SK-N-SH (cell line): Measurements from ENCODE around the gene MAP7. TPM values are rescaled to one million over a fixed set of nuclear protein-coding genes. Genes with fewer than 3 reads are reported as not detected.

ENCODE experiments used
- CTCF ChIA-PET: fragments of 300-600, 350-600 bp; formaldehyde crosslinking; extraction: SDS; loops from one replicate; lab custom pipeline; 2021; lab: Yijun Ruan, JAX
- POLR2A ChIA-PET: fragments of 350-600 bp; sonication (Branson Sonifier 250); formaldehyde crosslinking; extraction: SDS; loops from one replicate; lab custom pipeline; 2020; ENCODE audit warnings: antibody characterized with exemption, inconsistent platforms; lab: Yijun Ruan, JAX
- DNase-seq: peaks from one replicate; pipeline ENCODE4 v3.0.0; 2012
- H2AFZ ChIP-seq: fragments of 200-600 bp; sonication (generic); 2 replicates; pipeline ENCODE4 v1.8.1; 2016; ENCODE audit warnings: antibody characterized with exemption, mild to moderate bottlenecking, low read depth
- H3F3A ChIP-seq: fragments of 200-600 bp; sonication (generic); replicated peaks from 2 replicates; pipeline ENCODE3; 2016; ENCODE audit warnings: antibody characterized with exemption, mild to moderate bottlenecking; ENCODE audit not compliant: insufficient read depth
- H3K27ac ChIP-seq, 2 experiments: fragments of 200-500 bp in 1 of 2; fragments of 200-600 bp in 1 of 2; sonication (Bioruptor generic) in 1 of 2; sonication (generic), shearing (Covaris generic) in 1 of 2; 2 replicates each; pipeline versions ENCODE4 v1.5.1 to v1.6.1; 2014 to 2016; ENCODE audit warnings: low read depth in 2 of 2, inconsistent platforms in 1 of 2, low read length in 1 of 2, mild to moderate bottlenecking in 1 of 2, mixed read lengths in 1 of 2
- H3K27me3 ChIP-seq: fragments of 200-600 bp; sonication (generic), shearing (Covaris generic); 2 replicates; pipeline ENCODE4 v1.6.1; 2016; ENCODE audit warnings: mixed run types; ENCODE audit not compliant: insufficient read depth
- H3K36me3 ChIP-seq, 2 experiments: fragments of 200-500 bp in 1 of 2; fragments of 200-600 bp in 1 of 2; sonication (Bioruptor generic) in 1 of 2; sonication (generic) in 1 of 2; replicated peaks in 1 of 2; 2 replicates each; pipeline versions ENCODE3 to v1.5.1; 2014 to 2016; ENCODE audit warnings: low read length in 1 of 2, mild to moderate bottlenecking in 1 of 2; ENCODE audit not compliant: insufficient read depth in 2 of 2, control insufficient read depth in 1 of 2
- H3K4me1 ChIP-seq, 2 experiments: fragments of 200-500 bp in 1 of 2; fragments of 200-600 bp in 1 of 2; sonication (Bioruptor generic) in 1 of 2; sonication (generic), shearing (Covaris generic) in 1 of 2; 2 replicates each; pipeline versions ENCODE4 v1.5.1 to v1.6.1; 2014 to 2016; ENCODE audit warnings: low read depth in 1 of 2, low read length in 1 of 2, mixed run types in 1 of 2; ENCODE audit not compliant: insufficient read depth in 2 of 2, control insufficient read depth in 1 of 2
- H3K4me2 ChIP-seq: fragments of 200-600 bp; sonication (generic), shearing (Covaris generic); 2 replicates; pipeline ENCODE4 v1.6.1; 2017; ENCODE audit warnings: mixed run types
- H3K4me3 ChIP-seq, 2 experiments: fragments of 200-500 bp in 1 of 2; fragments of 200-600 bp in 1 of 2; sonication (Bioruptor generic) in 1 of 2; sonication (generic), shearing (Covaris generic) in 1 of 2; 2 replicates each; pipeline versions ENCODE4 v1.5.1 to v1.8.1; 2014 to 2016; ENCODE audit warnings: low read depth in 2 of 2, inconsistent platforms in 1 of 2, low read length in 1 of 2, mild to moderate bottlenecking in 1 of 2, mixed read lengths in 1 of 2, moderate library complexity in 1 of 2
- H3K79me2 ChIP-seq: fragments of 200-600 bp; sonication (generic); 2 replicates; pipeline ENCODE4 v1.8.1; 2017; ENCODE audit warnings: mild to moderate bottlenecking; ENCODE audit not compliant: insufficient read depth
- H3K9ac ChIP-seq: fragments of 200-600 bp; sonication (generic); 2 replicates; pipeline ENCODE4 v1.6.1; 2017; ENCODE audit warnings: mixed run types
- H3K9me2 ChIP-seq: fragments of 200-600 bp; sonication (generic); 2 replicates; pipeline ENCODE4 v1.6.1; 2017; ENCODE audit warnings: mixed run types
- H3K9me3 ChIP-seq: fragments of 200-600 bp; sonication (generic); 2 replicates; pipeline ENCODE4 v1.6.1; 2017; ENCODE audit warnings: mixed run types, mild to moderate bottlenecking, moderate library complexity
- H4K20me1 ChIP-seq: fragments of 200-600 bp; sonication (generic); 2 replicates; pipeline ENCODE4 v1.6.1; 2017; ENCODE audit warnings: mild to moderate bottlenecking, mixed run types; ENCODE audit not compliant: insufficient read depth
- ELF1 ChIP-seq: IDR thresholded peaks from 2 replicates; pipeline ENCODE4 v1.4.0; 2012
- FOSL2 ChIP-seq: IDR thresholded peaks from 2 replicates; pipeline ENCODE4 v1.4.0; 2012; ENCODE audit warnings: low read depth, mild to moderate bottlenecking, moderate library complexity, borderline replicate concordance
- FOXM1 ChIP-seq: IDR thresholded peaks from 2 replicates; pipeline ENCODE4 v1.4.0; 2012; ENCODE audit warnings: low read depth, mild to moderate bottlenecking
- GATA2 ChIP-seq: sonication (generic); formaldehyde crosslinking; IDR thresholded peaks from 2 replicates; pipeline ENCODE4 v1.5.0; 2020; ENCODE audit warnings: mild to moderate bottlenecking, missing genetic modification reagents
- NFIC ChIP-seq: IDR thresholded peaks from 2 replicates; pipeline ENCODE4 v1.4.0; 2012; ENCODE audit warnings: borderline replicate concordance
- NRF1 ChIP-seq: IDR thresholded peaks from 2 replicates; pipeline ENCODE4 v1.6.1; 2012; ENCODE audit warnings: low read depth, mild to moderate bottlenecking, low read length
- RAD21 ChIP-seq: IDR thresholded peaks from 2 replicates; pipeline ENCODE4 v1.6.1; 2012; ENCODE audit warnings: mild to moderate bottlenecking, low read length
- RFX5 ChIP-seq: IDR thresholded peaks from 2 replicates; pipeline ENCODE4 v1.6.1; 2012; ENCODE audit warnings: mild to moderate bottlenecking, improper control_type of control experiment, low read length
- SIN3A ChIP-seq: IDR thresholded peaks from 2 replicates; pipeline ENCODE4 v1.6.1; 2012; ENCODE audit warnings: low read depth, mild to moderate bottlenecking, low read length, moderate library complexity, borderline replicate concordance
- SMC3 ChIP-seq: IDR thresholded peaks from 2 replicates; pipeline ENCODE4 v1.6.1; 2012; ENCODE audit warnings: low read depth, low read length, improper control_type of control experiment
- TAF1 ChIP-seq: IDR thresholded peaks from 2 replicates; pipeline ENCODE4 v1.6.1; 2012; ENCODE audit warnings: low read depth, mild to moderate bottlenecking, low read length, moderate library complexity, borderline replicate concordance
- WGBS: methylation state at CpG from one replicate; pipeline ENCODE4 v1.1.6; 2017; ENCODE audit warnings: low lambda C conversion rate; 5-methylcytosine and 5-hydroxymethylcytosine counted together
- polyA plus RNA-seq, 3 experiments: library from polyadenylated mRNA; depleted of rRNA; stranded (reverse); fragments of >200 nt; gene quantifications; 2 replicates each; pipeline ENCODE4 v1.2.3, GENCODE V29; 2012
- TF ChIP-seq, protein P1 (sequence below): fragments of 150-350 bp; IDR thresholded peaks from 2 replicates; pipeline ENCODE4 v1.6.1; 2017; ENCODE audit warnings: antibody characterized with exemption, low read length, low read depth, borderline replicate concordance
- TF ChIP-seq, protein P2 (sequence below): fragments of 200-600 bp; sonication (generic); IDR thresholded peaks from 2 replicates; pipeline ENCODE4 v1.6.1; 2017; ENCODE audit warnings: antibody characterized with exemption, mild to moderate bottlenecking, moderate library complexity
- TF ChIP-seq, protein P3 (sequence below): IDR thresholded peaks from 2 replicates; pipeline ENCODE4 v1.4.0; 2012; ENCODE audit warnings: low read depth
- TF ChIP-seq, protein P4 (sequence below): fragments of 150-350 bp; IDR thresholded peaks from 2 replicates; pipeline ENCODE4 v1.6.1; 2016; ENCODE audit warnings: mild to moderate bottlenecking, low read depth, low read length
- TF ChIP-seq, protein P5 (sequence below): IDR thresholded peaks from 2 replicates; pipeline ENCODE4; 2012
- TF ChIP-seq, protein P6 (sequence below): IDR thresholded peaks from 2 replicates; pipeline ENCODE4 v1.4.0; 2012; ENCODE audit warnings: low read depth, borderline replicate concordance
- TF ChIP-seq, protein P7 (sequence below): IDR thresholded peaks from 2 replicates; pipeline ENCODE4 v1.6.1; 2012; ENCODE audit warnings: mild to moderate bottlenecking, low read depth, low read length, moderate library complexity

The MAP7 gene
- polyA plus RNA-seq, 1 of the 3 experiments (the other 2 are of a cell fraction) = 0.76 TPM

DNA sequence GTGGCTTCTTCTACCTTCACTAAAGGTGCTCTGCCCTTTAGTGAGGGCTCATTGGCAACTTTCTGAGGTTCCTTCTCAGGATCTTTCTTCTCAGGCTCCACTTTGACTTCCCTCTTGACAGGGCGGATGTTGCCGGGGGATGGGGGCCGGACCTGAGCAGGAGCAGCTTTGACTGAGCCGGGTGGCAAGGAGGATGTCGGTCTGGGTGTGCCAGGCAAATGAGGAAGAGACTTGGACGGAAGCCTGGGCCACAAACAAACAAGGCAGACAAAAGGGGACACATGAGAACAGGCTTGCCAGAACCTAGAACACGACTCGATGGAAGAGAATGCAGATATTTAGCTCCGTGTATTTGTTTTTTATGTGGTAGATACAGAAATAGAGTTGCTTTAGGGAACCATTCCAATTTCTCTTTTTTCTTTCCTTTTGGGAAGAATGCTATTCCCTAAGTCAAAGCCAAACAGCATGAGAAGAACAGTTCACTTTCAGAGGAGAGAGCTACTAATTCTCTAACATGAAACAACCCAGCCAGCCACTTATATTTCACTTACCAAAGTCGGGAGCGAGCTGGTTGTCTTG is 184.4 kb downstream of the MAP7 start:
- H3K4me2 ChIP-seq = no peak overlapping the region
- no peak for DNase-seq

More for the DNA sequence above, 184.4 kb downstream of the MAP7 start:
- Histone ChIP-seq H3K27me3 (no peaks in the 10 kb centered on the region), H3K9ac (no peak overlapping the region), H3K9me3 (no peaks in the 10 kb centered on the region), H3K36me3 (no peaks in the 10 kb centered on the region), H4K20me1 (no peaks in the 10 kb centered on the region), H3K4me1 (peaks cover 0 to 3% of the 10 kb centered on the region in 2 experiments; a peak in 1 of 4 replicates), H3K27ac (no peak overlapping the region), H3F3A (no peaks in the 10 kb centered on the region), H3K4me3 (no peak overlapping the region), H2AFZ (no peak overlapping the region), H3K9me2 (no peaks in the 10 kb centered on the region), H3K79me2 (no peaks in the 10 kb centered on the region)
- 81% methylated on average over 11 of the region's 11 CpGs for WGBS
- ChIA-PET CTCF (interaction anchor here (1.7 kb wide), 1 partner anchor 12 kb away, joined by 4 read pairs; no protein-coding TSS in a partner anchor), POLR2A (no interaction called here)
- TF ChIP-seq RFX5 (no peak), NRF1 (no peak), RAD21 (no peak), SIN3A (no peak), ELF1 (no peak), FOXM1 (no peak), SMC3 (no peak), TAF1 (no peak), FOSL2 (no peak), GATA2 (no peak), NFIC (no peak)
- TF ChIP-seq, protein P1, sequence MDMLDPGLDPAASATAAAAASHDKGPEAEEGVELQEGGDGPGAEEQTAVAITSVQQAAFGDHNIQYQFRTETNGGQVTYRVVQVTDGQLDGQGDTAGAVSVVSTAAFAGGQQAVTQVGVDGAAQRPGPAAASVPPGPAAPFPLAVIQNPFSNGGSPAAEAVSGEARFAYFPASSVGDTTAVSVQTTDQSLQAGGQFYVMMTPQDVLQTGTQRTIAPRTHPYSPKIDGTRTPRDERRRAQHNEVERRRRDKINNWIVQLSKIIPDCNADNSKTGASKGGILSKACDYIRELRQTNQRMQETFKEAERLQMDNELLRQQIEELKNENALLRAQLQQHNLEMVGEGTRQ = no peak
- TF ChIP-seq, protein P2, sequence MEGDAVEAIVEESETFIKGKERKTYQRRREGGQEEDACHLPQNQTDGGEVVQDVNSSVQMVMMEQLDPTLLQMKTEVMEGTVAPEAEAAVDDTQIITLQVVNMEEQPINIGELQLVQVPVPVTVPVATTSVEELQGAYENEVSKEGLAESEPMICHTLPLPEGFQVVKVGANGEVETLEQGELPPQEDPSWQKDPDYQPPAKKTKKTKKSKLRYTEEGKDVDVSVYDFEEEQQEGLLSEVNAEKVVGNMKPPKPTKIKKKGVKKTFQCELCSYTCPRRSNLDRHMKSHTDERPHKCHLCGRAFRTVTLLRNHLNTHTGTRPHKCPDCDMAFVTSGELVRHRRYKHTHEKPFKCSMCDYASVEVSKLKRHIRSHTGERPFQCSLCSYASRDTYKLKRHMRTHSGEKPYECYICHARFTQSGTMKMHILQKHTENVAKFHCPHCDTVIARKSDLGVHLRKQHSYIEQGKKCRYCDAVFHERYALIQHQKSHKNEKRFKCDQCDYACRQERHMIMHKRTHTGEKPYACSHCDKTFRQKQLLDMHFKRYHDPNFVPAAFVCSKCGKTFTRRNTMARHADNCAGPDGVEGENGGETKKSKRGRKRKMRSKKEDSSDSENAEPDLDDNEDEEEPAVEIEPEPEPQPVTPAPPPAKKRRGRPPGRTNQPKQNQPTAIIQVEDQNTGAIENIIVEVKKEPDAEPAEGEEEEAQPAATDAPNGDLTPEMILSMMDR = no peak
- TF ChIP-seq, protein P3, sequence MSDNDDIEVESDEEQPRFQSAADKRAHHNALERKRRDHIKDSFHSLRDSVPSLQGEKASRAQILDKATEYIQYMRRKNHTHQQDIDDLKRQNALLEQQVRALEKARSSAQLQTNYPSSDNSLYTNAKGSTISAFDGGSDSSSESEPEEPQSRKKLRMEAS = no peak
- TF ChIP-seq, protein P4, sequence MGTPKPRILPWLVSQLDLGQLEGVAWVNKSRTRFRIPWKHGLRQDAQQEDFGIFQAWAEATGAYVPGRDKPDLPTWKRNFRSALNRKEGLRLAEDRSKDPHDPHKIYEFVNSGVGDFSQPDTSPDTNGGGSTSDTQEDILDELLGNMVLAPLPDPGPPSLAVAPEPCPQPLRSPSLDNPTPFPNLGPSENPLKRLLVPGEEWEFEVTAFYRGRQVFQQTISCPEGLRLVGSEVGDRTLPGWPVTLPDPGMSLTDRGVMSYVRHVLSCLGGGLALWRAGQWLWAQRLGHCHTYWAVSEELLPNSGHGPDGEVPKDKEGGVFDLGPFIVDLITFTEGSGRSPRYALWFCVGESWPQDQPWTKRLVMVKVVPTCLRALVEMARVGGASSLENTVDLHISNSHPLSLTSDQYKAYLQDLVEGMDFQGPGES = no peak
- TF ChIP-seq, protein P5, sequence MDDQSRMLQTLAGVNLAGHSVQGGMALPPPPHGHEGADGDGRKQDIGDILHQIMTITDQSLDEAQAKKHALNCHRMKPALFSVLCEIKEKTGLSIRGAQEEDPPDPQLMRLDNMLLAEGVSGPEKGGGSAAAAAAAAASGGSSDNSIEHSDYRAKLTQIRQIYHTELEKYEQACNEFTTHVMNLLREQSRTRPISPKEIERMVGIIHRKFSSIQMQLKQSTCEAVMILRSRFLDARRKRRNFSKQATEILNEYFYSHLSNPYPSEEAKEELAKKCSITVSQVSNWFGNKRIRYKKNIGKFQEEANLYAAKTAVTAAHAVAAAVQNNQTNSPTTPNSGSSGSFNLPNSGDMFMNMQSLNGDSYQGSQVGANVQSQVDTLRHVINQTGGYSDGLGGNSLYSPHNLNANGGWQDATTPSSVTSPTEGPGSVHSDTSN = no peak
- TF ChIP-seq, protein P6, sequence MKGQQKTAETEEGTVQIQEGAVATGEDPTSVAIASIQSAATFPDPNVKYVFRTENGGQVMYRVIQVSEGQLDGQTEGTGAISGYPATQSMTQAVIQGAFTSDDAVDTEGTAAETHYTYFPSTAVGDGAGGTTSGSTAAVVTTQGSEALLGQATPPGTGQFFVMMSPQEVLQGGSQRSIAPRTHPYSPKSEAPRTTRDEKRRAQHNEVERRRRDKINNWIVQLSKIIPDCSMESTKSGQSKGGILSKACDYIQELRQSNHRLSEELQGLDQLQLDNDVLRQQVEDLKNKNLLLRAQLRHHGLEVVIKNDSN = no peak
- TF ChIP-seq, protein P7, sequence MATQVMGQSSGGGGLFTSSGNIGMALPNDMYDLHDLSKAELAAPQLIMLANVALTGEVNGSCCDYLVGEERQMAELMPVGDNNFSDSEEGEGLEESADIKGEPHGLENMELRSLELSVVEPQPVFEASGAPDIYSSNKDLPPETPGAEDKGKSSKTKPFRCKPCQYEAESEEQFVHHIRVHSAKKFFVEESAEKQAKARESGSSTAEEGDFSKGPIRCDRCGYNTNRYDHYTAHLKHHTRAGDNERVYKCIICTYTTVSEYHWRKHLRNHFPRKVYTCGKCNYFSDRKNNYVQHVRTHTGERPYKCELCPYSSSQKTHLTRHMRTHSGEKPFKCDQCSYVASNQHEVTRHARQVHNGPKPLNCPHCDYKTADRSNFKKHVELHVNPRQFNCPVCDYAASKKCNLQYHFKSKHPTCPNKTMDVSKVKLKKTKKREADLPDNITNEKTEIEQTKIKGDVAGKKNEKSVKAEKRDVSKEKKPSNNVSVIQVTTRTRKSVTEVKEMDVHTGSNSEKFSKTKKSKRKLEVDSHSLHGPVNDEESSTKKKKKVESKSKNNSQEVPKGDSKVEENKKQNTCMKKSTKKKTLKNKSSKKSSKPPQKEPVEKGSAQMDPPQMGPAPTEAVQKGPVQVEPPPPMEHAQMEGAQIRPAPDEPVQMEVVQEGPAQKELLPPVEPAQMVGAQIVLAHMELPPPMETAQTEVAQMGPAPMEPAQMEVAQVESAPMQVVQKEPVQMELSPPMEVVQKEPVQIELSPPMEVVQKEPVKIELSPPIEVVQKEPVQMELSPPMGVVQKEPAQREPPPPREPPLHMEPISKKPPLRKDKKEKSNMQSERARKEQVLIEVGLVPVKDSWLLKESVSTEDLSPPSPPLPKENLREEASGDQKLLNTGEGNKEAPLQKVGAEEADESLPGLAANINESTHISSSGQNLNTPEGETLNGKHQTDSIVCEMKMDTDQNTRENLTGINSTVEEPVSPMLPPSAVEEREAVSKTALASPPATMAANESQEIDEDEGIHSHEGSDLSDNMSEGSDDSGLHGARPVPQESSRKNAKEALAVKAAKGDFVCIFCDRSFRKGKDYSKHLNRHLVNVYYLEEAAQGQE = no peak
